WTC11 (cell line): ENCODE data around the gene REELD1. TPM values are rescaled to one million over a fixed set of nuclear protein-coding genes. Genes with fewer than 3 reads are reported as not detected.

Experiments used
- ATAC-seq: fragments of 200-7000 bp; cut with Tn5 transposase; 2 replicates; pipeline ENCODE4 v1.10.0; 2021; ENCODE audit warnings: mild to moderate bottlenecking, moderate library complexity
- CTCF ChIA-PET: fragments of 300-600 bp; sonication (Branson Sonifier 250); formaldehyde crosslinking; loops from one replicate; lab custom pipeline; 2021; ENCODE audit warnings: antibody characterized with exemption; lab: Charles Lee
- POLR2A ChIA-PET: fragments of 350-600 bp; sonication (Branson Sonifier 250); formaldehyde crosslinking; loops from one replicate; lab custom pipeline; 2021; ENCODE audit warnings: antibody characterized with exemption; lab: Charles Lee
- DNase-seq: peaks from one replicate; pipeline ENCODE4 v3.0.0; 2021; ENCODE audit warnings: low spot score
- H3K27ac Mint-ChIP-seq: 2 replicates; pipeline ENCODE4 v1.8.0; 2021; ENCODE audit warnings: mixed read lengths
- H3K27me3 Mint-ChIP-seq: 2 replicates; pipeline ENCODE4 v1.8.0; 2021; ENCODE audit warnings: low read depth, mild to moderate bottlenecking, moderate library complexity, mixed read lengths
- H3K36me3 Mint-ChIP-seq: 2 replicates; pipeline ENCODE4 v1.8.0; 2021; ENCODE audit warnings: mixed read lengths
- H3K4me1 Mint-ChIP-seq: 2 replicates; pipeline ENCODE4 v1.8.0; 2022; ENCODE audit warnings: mixed read lengths
- H3K4me3 Mint-ChIP-seq: 2 replicates; pipeline ENCODE4 v1.8.0; 2021; ENCODE audit warnings: mild to moderate bottlenecking, moderate library complexity, mixed read lengths
- H3K9me3 Mint-ChIP-seq: 2 replicates; pipeline ENCODE4 v1.8.0; 2021; ENCODE audit warnings: mixed read lengths
- AR ChIP-seq: fragments of 250-450 bp; sonication (Bioruptor Pico); IDR thresholded peaks from 2 replicates; pipeline ENCODE4 v1.9.0; 2021; ENCODE audit warnings: mild to moderate bottlenecking
- ATF3 ChIP-seq: sonication (generic); formaldehyde crosslinking; conservative IDR thresholded peaks from 2 replicates; pipeline ENCODE4 v1.8.1; 2022; ENCODE audit warnings: mild to moderate bottlenecking, missing genetic modification reagents
- ATF6 ChIP-seq: sonication (generic); formaldehyde crosslinking; IDR thresholded peaks from 2 replicates; pipeline ENCODE4 v1.8.1; 2023; ENCODE audit warnings: mild to moderate bottlenecking, missing genetic modification reagents
- CTCF ChIP-seq: fragments of 200-600 bp; IDR thresholded peaks from 2 replicates; pipeline ENCODE4 v1.8.0; 2022; ENCODE audit warnings: antibody characterized with exemption
- EMX1 ChIP-seq: fragments of 250-450 bp; sonication (Bioruptor Pico); IDR thresholded peaks from 2 replicates; pipeline ENCODE4 v1.8.0; 2021; ENCODE audit warnings: mild to moderate bottlenecking
- HMGA2 ChIP-seq: fragments of 250-450 bp; sonication (Bioruptor Pico); IDR thresholded peaks from 2 replicates; pipeline ENCODE4 v1.4.0; 2021; ENCODE audit warnings: mild to moderate bottlenecking, moderate library complexity
- KAT7 ChIP-seq: sonication (generic); formaldehyde crosslinking; IDR thresholded peaks from 2 replicates; pipeline ENCODE4 v1.8.1; 2023; ENCODE audit warnings: missing genetic modification reagents, mild to moderate bottlenecking, borderline replicate concordance
- NFATC4 ChIP-seq: fragments of 250-450 bp; sonication (Bioruptor Pico); IDR thresholded peaks from 2 replicates; pipeline ENCODE4 v1.9.0; 2021; ENCODE audit warnings: mild to moderate bottlenecking
- NFYB ChIP-seq: sonication (generic); formaldehyde crosslinking; conservative IDR thresholded peaks from 2 replicates; pipeline ENCODE4 v1.8.0; 2022; ENCODE audit warnings: low read depth, missing genetic modification reagents
- PREB ChIP-seq: sonication (generic); formaldehyde crosslinking; IDR thresholded peaks from 2 replicates; pipeline ENCODE4 v1.8.1; 2022; ENCODE audit warnings: mild to moderate bottlenecking, missing genetic modification reagents, moderate library complexity, borderline replicate concordance
- SOX15 ChIP-seq: fragments of 250-450 bp; sonication (Bioruptor Pico); IDR thresholded peaks from 2 replicates; pipeline ENCODE4 v1.9.0; 2021; ENCODE audit warnings: mild to moderate bottlenecking
- STAT6 ChIP-seq: sonication (generic); formaldehyde crosslinking; conservative IDR thresholded peaks from 2 replicates; pipeline ENCODE4 v1.8.1; 2023; ENCODE audit warnings: mild to moderate bottlenecking, low read depth, missing genetic modification reagents, moderate library complexity
- ZBTB21 ChIP-seq: sonication (generic); formaldehyde crosslinking; IDR thresholded peaks from 2 replicates; pipeline ENCODE4 v1.8.1; 2023; ENCODE audit warnings: mild to moderate bottlenecking, missing genetic modification reagents, borderline replicate concordance
- ZNF121 ChIP-seq: sonication (generic); formaldehyde crosslinking; IDR thresholded peaks from 2 replicates; pipeline ENCODE4 v1.8.0; 2023; ENCODE audit warnings: missing genetic modification reagents
- ZNF138 ChIP-seq: sonication (generic); formaldehyde crosslinking; conservative IDR thresholded peaks from 2 replicates; pipeline ENCODE4 v1.8.1; 2022; ENCODE audit warnings: mild to moderate bottlenecking, moderate library complexity, missing genetic modification reagents
- ZNF263 ChIP-seq: sonication (generic); formaldehyde crosslinking; IDR thresholded peaks from 2 replicates; pipeline ENCODE4 v1.8.1; 2022; ENCODE audit warnings: low read depth, mild to moderate bottlenecking, moderate library complexity, missing genetic modification reagents
- total RNA-seq: library from RNA; stranded (reverse); gene quantifications from 3 replicates; pipeline ENCODE4 v1.2.3, GENCODE V29; 2021

The REELD1 gene
- total RNA-seq, 1 experiment from 2014 or later = not detected

GRCh38 chr4:146238107-146238506 is 23.8 kb downstream of the REELD1 start:
- Mint-ChIP-seq H3K27me3 (no peaks in the 10 kb centered on the region), H3K27ac (no peak overlapping the region), H3K36me3 (no peaks in the 10 kb centered on the region), H3K9me3 (no peaks in the 10 kb centered on the region), H3K4me1 (peaks cover 25% of the 10 kb centered on the region), H3K4me3 (no peak overlapping the region)
- ChIA-PET POLR2A (no interaction called here), CTCF (no interaction called here)
- no peak for TF ChIP-seq ZNF121 (CRISPR knock-in tag)
- TF ChIP-seq ZNF263 = no peak
- TF ChIP-seq NFYB = no peak
- no peak for TF ChIP-seq HMGA2 (CRISPR knock-in tag)
- TF ChIP-seq AR (CRISPR knock-in tag) = no peak
- TF ChIP-seq ZBTB21 (CRISPR knock-in tag) = no peak
- no peak for TF ChIP-seq PREB
- no peak for TF ChIP-seq SOX15 (CRISPR knock-in tag)
- no peak for TF ChIP-seq EMX1 (CRISPR knock-in tag)
- no peak for TF ChIP-seq ATF6
- no peak for TF ChIP-seq KAT7 (CRISPR knock-in tag)
- TF ChIP-seq ATF3 = no peak
- TF ChIP-seq NFATC4 (CRISPR knock-in tag) = no peak
- DNase-seq = no peak
- no peak for ATAC-seq

GRCh38 chr4:146243141-146243882 is 29.0 kb downstream of the REELD1 start:
- peak; percentile 86 for ATAC-seq
- DNase-seq = peak; percentile 84
- Mint-ChIP-seq H3K4me3 (no peak overlapping the region), H3K36me3 (no peaks in the 10 kb centered on the region), H3K9me3 (no peaks in the 10 kb centered on the region), H3K27me3 (no peaks in the 10 kb centered on the region; the same call in 1 of the 2 replicates), H3K27ac (no peak overlapping the region), H3K4me1 (peaks cover 12% of the 10 kb centered on the region)
- TF ChIP-seq NFATC4 (CRISPR knock-in tag) = no peak
- TF ChIP-seq CTCF = peak; percentile 86
- ChIA-PET CTCF (interaction anchor here (0.6 to 2.0 kb wide), 8 partner anchors 8 to 1544 kb away, joined by 3 to 9 read pairs (median 3); no protein-coding TSS in a partner anchor), POLR2A (no interaction called here)

GRCh38 chr4:146243883-146244277 is 29.5 kb downstream of the REELD1 start:
- Mint-ChIP-seq H3K27me3 (no peaks in the 10 kb centered on the region; the same call in 1 of the 2 replicates), H3K27ac (no peak overlapping the region), H3K4me1 (peaks cover 12% of the 10 kb centered on the region), H3K4me3 (no peak overlapping the region), H3K9me3 (no peaks in the 10 kb centered on the region), H3K36me3 (no peaks in the 10 kb centered on the region)
- DNase-seq = no peak
- no peak for TF ChIP-seq STAT6 (CRISPR knock-in tag)
- no peak for TF ChIP-seq ATF3
- no peak for TF ChIP-seq ZNF138 (CRISPR knock-in tag)
- POLR2A ChIA-PET = no interaction called here
- ATAC-seq = no peak
- CTCF ChIA-PET = interaction anchor here (1.0 to 2.0 kb wide), 5 partner anchors 9 to 635 kb away, joined by 3 to 9 read pairs (median 5); no protein-coding TSS in a partner anchor
